Stimulated activated CD4-positive, alpha-beta T cell treated with anti-CD3 and anti-CD28 coated beads, Interleukin-4, amount 100 ng/mL, for 48 hours (primary cell): ENCODE results near the gene XXYLT1.

Source experiments
- DNase-seq, 2 donors: peaks; one replicate each; pipeline ENCODE4 v3.0.0-alpha.2; 2020; ENCODE audit warnings: low read depth in 2 of 2

The XXYLT1 gene

DNA sequence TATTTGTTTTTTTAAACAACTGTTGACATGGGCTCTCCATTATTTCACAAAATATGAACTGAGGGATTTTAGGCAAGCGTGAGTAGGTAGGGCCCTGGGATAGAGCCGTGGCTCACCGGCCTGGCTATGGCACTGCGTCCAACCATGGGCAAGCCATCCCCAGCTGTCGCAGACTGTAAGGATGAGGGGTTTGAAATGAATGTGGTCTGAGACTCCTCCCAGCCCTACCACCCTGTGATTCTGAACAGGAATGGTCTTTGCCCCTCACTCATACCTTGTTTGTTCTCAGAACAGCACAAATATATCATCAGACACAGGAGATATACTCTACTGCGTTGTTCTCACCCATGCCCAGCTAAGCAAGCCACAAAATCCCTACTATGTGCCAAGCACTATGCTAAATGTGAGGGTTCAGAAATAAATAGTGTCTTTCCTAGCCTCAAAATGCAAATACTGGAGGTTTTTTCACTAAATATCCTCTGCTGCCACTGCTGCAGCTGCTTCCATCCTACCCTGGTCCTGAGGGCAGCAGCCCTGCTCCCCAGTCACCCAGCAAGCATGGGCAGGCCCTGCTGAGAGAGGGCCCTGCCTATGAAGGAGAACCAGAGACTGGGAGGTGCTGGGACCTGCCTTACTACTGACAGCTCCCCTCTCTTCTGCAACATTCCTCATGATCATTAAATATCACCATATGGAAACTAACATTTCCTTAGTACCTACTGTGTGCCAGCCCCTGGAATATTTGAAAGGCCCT is 102.8 kb downstream of the XXYLT1 start:
- no peak for DNase-seq

DNA sequence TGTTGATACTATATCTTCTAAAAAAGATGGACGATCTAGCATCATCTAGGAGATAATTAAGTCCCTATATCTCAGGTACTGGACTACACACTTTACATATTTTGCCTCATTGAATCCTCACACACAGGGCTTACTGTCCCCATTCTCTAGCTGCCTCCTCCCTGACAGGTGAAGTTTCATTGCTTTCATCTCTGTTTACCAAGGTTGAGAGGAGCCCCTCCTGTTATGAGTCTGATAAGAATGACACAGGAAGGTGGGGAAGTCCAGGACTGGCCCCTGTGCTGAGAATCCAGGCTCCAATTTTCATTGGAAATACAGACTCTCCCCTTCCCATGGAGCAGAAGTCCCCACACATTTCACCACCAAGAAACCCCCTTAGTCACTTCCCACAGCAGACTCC is 105.2 kb downstream of the XXYLT1 start:
- DNase-seq, result no peak

DNA sequence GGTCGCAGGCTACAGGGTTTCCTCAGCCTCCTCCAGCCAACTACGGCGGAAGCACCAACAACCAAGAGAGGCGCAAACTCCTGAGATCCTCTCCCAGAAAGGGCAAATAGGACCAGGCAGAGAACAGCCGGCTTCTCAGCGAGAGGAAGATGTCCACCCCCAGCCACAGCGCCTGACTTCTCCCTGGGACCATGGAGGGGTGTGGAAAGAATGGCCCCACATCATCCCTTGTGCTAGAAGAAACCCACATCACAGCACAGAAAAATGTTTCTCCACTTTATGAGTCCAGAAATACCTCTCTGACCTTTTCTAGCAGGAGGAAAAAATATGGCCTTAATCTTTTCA is 105.7 kb downstream of the XXYLT1 start:
- no peak for DNase-seq

DNA sequence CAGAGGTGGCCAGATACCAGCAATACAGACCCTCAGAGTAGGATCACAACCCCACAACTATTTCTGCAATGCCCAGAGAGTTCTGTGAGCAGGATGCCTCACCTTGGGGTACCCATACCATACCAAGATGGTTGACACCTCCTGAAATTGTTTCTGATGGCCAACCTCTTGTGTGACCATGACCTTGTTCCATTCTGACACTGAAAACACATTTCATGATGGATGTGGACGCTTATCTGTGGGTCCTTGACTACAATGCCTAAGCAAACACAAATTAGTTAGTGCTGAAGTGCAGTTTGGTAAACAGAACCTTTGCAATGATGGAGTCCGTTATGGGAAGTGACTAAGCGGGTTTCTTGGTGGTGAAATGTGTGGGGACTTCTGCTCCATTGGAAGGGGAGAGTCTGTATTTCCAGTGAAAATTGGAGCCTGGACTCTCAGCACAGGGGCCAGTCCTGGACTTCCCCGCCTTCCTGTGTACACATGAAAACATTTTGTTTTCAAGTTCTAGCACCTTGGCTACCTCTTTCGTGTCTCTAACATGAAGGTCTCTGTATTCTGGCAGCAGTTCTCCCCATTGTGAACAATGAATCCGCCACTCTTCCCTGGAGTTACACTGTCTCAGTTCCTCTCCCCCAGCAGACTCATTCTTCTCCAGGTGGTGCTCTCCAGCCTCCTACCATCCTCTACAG is 106.2 kb downstream of the XXYLT1 start:
- no peak for DNase-seq

DNA sequence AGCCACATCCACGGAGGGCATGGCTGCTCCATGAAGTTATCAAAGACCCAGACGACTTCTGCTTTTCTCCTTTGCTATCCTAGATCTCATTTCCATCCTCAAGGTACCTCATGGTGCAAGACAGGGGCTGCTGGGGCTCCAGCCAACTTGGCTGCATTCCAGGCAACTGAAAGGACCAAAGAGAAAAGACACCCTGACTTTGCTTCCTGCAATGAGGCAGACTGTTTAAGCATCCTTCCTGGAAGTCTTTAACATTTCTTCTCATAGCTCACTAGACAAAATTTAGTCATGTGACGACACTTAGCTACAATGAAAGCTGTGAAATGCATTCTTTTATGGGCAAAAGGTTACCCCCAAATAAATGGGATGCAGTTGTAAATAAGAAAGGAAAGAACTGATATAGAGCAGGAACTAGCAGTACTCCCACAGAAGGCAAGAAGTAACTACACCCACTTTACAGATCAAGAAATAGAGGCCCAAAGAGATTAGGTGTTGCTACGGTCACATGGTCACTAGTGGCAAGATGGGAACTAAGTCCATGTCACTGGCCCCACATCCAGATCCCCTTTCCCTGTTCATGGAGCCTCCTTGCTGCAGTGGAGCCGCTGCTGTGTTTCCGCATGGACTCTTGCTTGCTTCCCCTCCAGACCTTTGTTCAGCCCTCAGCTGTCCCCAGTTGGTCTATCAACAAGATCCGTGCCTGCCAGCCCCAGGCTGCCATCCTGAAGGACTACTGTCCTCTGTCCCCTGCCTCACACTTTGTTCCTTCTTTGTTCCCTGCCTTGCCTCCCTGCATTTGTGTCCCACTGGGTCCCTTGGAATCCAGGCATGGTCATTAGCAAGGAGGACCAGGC is 107.0 kb downstream of the XXYLT1 start:
- no peak for DNase-seq

DNA sequence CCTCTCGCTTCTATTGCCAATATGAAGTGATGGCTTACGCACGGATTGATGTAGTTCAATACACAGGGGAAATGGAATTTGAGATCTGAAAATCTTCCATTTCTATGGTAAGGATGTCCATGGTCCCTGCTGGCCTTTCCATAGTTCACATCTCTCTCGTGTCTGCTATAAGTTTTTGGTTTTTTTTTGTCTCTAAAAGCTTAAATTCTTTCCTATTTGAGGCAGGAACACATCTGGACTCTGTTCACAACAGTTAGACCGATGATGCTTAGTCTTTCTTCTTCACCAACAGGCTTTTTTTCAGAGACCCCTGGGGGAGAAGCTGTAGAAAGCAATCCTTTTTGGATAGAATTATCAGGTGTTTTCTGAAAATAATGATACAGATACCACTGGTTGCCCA is 108.1 kb downstream of the XXYLT1 start:
- no peak for DNase-seq

DNA sequence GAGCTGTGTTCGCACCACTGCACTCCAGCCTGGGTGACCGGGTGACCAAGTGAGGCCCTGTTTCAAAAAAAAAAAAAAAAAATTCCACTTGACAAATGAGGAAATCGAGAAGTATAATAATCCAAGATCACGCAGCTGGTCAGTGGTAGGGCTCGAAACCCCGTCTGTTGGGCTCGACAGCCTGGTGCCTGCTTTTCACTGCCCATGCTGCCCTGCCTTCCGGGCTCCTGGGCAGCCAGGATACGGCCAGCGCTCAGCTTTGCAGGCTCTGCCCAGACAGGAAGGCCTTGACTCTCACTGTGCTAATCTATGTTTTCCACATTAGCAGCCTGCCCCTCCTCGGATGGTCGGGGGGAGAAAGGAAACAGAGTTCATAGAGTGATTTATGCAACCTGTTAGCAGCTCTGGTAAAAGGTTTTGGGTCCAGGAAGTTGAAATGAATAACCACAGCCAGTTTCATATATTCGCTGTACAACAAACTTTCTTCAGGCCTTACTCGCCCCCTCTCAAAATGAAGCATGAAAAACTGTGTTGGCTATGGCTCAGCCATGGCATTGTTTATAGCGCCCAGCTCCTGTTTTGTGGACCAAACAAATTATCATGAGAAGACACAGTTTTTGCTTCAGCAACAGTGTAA is 108.8 kb downstream of the XXYLT1 start:
- DNase-seq, result no peak

DNA sequence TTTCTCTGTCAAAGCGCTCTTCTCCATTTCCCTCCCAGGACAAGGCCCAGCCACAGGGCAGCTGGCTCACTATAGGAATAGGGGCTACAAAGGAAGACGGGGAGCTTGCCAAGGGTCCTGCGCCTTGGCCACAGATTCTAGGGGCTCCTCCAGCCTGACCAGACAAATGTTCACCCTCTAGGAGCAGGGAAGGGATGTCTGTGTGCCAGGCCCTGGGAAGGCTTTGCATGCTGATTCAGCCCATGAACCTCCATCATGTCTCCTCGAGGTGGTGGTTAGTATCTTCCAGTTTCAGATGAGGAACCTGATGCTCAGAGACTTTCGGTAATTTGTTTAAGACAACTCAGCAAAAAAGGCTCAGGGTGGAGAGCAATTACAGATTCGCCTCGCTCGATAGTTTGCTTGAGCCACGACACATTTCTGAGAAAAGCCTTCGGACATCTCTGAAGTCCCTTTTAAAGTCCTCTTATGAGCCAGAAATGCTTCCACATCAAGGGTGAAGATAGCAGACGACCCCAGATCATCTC is 110.0 kb downstream of the XXYLT1 start:
- DNase-seq, result no peak

DNA sequence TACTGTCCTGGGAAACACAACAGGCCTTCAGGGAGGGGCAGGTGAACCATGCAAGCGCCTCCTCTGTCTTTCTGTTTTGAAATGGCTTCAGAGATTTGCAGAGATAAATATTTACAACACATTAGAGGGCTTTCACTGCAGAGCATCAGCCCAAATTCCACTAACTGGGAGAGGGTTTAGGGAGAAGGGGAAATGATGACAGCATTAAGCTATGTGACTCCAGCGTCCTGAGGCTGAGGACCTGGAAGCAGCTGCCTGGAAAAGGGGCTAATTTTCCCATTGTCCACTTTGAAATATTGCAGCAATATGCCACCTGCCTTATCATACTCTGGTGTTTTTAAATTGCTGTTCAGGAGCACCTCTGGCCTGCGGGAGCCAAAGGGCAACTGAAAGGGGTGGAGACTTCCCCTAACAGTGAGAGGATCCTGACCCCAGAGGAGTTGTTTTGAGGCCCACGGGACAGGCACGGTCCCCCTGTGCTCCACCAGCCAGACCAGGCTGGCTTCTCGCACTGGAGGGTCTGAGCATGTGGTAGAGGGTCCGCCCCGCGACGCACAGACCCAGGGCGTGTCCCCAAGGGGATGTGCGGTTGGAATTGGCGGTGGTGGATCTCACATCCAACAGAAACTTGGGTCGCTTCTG is 110.6 kb downstream of the XXYLT1 start:
- no peak for DNase-seq

DNA sequence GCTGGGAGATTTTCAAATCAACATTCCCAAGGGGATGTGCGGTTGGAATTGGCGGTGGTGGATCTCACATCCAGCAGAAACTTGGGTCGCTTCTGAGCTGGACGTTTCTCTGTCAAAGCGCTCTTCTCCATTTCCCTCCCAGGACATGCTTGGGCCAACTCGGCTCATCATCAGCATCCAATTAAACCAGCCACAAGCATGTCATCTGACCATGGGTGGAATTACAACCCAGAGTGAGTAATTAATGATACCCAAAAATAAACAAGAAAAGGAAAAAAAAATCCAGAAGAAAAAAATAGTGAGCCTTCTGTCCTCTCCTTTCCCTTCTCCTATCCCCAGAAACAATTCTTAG is 111.2 kb downstream of the XXYLT1 start:
- no peak for DNase-seq

DNA sequence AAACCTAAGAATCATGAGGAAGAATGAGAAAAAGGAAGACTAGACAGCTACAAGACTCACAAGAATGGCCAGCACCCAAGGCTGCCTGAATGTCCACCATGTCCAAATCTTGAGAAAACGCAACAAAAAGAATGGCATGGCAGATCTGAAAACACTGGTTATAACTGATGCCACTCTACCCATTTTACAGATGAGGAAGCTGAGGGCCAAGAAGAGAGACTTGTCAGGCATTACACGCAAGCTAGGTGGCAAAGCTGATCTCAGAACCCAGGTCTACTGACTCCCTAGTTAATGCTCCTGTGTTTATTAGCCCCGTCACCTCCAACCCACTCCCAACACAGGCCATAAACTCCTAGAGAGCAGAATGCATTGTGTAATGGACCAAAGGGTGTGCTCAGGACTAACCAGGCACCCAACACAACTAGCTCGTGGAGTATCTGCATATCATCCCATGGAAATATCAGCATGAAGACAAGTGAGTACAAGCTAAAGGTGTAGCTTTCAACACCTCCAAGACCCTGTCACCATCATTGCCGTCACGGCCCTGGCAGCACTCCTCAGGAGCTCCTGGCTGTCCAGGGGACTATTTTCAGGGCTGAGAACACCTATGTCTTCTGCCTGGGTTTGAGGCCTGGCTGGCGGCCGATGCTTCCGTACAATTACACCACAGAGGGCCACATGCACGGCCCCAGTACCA is 111.7 kb downstream of the XXYLT1 start:
- no peak for DNase-seq

DNA sequence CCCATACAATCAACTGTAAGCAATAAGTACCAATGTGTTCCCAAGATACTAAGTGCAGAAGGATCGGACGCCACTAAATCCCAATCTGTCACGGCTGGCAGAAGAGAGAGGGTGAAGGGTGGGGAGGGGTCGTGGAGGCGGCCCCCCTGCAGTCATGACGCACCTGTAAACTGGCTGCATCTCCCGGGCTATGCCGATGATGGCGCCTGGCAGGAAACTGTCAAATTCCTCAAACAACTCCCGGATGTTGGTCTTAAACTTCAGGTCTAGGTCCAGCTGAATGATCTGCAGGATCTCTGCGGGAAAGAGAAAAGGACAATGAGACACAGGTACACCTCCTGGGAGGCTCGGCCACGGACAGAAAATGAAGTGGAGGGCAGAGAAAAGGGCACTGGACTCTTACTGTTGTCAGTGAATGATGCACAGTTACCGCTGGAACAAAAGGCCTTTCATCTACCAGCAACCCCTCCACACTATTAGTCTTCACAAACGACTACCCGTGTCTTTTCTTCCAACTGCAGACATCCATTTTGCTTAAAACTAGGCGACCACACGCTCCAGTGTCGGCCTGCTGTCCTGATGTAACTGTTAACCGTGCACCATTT is 114.6 kb downstream of the XXYLT1 start:
- DNase-seq, result no peak

DNA sequence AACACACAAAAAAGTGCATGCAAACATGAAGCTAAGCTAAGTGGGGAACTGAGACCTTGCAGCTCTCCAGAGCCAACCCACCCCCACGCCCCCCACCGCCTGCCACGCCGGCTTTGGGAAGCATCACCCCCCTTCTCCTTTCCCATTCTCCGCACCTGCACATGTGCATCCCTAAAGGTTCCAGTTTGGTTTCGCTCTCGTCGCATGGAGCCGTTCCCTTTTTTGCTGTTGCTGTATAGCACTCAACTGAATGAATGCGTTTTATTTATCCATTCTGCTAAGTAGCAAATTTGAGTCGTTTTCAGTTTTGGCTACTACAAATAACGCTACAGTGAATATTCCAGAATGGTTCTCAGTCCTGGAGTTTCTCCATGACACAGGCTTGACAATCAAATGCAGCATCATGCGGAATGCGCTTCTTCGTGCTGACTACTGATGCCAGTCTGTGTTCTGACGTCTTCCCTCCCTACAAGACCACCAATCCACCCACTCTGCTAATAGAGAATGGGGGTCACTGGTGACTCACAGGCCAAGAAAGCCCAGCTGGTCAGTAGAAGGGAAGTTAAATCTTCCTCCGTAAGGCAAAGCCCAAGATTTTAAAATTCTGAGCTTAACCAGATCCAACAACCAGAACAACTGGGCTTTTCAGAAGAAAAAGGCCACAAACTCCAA is 115.3 kb downstream of the XXYLT1 start:
- DNase-seq, result no peak

DNA sequence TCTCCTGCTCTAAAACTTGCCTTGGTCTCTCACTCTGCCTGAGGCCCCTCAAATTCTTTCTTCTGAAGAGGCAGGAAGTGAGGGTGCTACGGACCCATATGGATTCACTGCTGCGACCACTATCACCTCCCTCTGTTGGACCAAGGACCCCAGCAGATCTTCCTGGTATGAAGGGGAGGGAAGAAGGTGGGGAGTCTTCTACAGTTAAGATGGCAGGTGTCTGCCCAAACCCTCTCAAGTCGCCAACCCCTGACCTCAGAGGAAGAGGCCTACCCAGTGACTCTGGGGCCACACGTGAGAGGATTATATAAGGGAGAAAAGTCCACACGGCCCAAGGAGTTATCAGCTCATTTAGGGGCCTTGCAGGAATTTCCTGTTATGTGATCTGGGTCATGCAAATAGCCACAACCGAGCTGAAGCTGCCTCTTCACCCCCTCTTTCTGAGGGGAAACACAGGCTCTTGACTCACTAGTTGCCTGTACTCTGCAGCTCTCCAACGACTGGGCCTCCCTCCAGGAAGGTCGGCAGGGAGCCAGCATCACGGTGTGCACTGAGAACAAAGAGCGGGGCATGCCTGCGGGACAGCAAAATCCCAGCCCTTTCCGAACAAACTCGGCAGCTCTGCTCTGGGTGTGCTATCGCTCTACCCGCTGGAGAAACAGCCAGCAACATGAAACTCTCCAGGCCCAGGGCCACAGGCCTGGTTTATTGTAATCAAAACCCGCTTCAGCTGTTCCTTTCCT is 116.0 kb downstream of the XXYLT1 start:
- no peak for DNase-seq

DNA sequence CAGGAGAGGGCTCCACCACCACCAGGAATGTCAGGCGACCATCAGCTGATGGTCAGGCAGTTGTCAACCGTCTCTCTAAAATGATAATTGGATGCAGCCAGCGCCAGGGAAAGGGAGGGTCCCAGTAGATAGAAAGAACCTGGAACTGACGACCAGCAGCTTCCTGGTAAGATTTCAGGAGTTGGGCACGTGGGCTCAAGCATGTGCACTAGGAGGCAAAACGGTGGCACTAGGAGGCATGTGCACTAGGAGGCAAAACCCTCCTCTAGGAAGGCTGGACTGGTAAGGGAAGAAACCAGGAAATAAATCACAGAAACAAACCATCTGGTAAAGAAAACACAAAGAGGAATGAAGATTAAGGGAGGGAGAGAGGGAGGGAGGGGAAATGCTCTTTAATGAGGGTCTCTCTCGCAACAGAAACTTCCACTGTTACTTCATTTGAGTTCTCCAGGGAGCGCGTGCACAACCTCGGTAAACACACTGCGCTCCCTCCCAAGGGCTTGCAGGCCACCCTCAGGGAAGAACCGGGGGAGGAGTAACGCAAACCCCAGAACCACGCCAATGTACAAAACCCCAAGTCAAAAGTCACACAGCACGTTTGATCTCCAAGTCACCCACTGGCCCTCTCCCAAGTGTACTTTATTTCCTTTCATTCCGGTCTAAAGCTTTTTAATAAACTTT is 116.7 kb downstream of the XXYLT1 start:
- no peak for DNase-seq

DNA sequence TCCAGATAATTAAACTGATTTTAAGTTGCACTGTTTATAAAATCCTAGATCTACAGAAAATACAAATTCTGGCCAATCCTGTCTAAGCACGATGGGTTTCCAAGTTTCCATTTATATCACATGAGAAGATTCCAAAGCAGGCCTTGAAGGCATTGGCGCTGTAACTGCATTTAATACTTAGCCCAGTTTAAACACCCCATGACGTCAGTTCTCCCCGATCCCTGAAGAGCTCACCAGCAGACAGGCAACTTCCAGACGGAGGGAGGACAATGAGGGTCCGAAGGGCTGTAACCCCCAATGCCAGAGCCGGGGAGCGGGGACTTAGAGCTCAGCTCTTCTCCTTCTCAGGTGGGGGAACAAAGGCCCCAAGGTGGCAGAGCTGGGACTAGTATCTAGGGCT is 117.3 kb downstream of the XXYLT1 start:
- no peak for DNase-seq

DNA sequence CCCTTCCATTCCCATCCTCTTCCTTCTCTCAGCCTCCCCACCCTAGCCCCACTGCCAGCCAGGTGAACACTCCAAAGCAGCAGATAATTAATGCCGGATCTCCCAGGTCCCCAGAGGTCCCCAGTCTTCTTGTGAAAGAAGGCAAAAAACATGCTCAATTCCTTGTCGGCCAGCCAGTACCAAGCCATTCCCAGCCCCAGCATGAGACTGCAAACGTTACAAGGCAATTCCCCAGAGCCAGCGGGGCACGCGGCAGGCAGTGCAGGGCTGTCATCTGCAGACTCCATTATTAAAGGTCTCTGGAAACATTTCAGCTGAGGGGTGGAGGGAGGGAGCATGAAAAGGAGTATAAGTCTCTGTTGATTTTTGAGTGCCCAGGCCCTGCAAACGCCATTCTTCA is 117.8 kb downstream of the XXYLT1 start:
- no peak for DNase-seq

DNA sequence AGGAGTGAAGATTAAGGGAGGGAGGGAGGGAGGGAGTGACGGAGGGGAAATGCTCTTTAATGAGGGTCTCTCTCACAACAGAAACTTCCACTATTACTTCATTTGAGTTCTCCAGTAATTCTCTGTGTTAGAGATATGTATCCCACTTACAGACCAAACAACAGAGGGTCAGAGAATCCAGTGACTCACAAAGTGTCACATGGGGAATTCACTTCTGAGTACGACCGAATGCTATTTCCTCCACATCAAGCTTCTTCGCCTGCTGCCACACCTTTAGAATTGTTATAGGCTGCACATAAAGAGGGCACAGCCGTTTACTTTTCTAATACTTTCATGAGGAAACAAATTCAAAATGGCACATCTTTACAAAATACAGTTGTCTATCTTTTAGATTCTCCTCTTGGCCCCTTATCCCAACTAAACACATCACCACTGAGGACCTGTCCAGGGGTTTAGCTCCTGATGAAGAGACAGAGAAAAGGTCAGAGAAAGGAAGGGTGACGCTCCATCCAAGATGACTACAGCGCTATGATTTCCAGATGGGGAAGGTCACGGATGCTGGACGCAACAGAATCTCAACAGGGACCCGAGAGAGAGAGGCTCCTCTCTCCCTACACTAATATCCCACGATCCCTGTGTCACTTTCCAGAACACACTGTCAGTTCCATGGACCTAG is 119.0 kb downstream of the XXYLT1 start:
- no peak for DNase-seq
